C4-2B (cell line): ENCODE measurements around the gene SIRT3.

Experiments used
- H3K27ac ChIP-seq: fragments of 450-650 bp; 2 replicates; pipeline ENCODE4 v1.5.1; 2017
- ZFX ChIP-seq: fragments of 450-650 bp; IDR thresholded peaks from 2 replicates; pipeline ENCODE4 v1.6.1; 2017
- TF ChIP-seq, protein P1 (sequence below): fragments of 450-650 bp; conservative IDR thresholded peaks from 2 replicates; pipeline ENCODE4 v1.5.1; 2017; ENCODE audit warnings: mild to moderate bottlenecking

The SIRT3 gene

DNA sequence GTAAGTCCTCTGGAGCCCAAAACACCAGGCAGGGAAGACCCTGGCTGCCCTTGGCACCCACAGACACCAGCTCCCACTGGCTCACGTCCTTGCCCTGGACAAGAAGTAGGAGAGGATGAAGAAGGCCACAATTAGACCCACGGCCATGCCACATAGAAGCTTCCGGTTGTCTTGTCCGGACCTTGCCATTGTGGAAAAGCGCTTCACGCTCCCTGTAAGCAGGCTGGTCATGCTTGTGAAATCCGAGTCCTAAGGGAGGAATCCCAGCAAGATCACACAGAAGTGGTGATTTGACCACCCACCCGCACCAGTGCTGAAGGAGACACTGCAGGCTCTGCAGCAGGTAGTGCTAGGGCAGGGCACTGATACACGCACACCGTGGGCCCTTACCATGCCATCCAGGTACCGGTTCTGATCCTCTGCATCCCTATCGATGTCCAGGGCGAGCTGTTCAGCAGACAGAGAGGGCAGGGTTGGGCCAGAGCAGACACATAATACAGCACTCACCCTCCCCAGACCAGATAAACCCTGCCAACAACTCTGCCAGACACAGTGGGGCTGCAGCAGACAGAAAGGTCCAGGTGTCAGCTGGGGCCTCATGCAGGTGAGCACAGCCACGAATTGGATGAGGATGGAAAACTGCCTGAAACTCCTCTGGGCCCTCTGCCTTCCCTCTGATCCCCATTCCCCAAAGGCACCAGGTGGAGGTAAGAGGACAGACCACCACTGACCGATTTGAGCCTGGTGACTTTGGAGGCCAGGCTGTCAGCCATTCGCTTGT, 30.7 kb downstream of the SIRT3 start:
- peak overlapping the region; percentile 96; the same call in 1 of the 2 replicates for H3K27ac ChIP-seq
- TF ChIP-seq, protein P1, sequence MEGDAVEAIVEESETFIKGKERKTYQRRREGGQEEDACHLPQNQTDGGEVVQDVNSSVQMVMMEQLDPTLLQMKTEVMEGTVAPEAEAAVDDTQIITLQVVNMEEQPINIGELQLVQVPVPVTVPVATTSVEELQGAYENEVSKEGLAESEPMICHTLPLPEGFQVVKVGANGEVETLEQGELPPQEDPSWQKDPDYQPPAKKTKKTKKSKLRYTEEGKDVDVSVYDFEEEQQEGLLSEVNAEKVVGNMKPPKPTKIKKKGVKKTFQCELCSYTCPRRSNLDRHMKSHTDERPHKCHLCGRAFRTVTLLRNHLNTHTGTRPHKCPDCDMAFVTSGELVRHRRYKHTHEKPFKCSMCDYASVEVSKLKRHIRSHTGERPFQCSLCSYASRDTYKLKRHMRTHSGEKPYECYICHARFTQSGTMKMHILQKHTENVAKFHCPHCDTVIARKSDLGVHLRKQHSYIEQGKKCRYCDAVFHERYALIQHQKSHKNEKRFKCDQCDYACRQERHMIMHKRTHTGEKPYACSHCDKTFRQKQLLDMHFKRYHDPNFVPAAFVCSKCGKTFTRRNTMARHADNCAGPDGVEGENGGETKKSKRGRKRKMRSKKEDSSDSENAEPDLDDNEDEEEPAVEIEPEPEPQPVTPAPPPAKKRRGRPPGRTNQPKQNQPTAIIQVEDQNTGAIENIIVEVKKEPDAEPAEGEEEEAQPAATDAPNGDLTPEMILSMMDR: no peak
- TF ChIP-seq ZFX: no peak

DNA sequence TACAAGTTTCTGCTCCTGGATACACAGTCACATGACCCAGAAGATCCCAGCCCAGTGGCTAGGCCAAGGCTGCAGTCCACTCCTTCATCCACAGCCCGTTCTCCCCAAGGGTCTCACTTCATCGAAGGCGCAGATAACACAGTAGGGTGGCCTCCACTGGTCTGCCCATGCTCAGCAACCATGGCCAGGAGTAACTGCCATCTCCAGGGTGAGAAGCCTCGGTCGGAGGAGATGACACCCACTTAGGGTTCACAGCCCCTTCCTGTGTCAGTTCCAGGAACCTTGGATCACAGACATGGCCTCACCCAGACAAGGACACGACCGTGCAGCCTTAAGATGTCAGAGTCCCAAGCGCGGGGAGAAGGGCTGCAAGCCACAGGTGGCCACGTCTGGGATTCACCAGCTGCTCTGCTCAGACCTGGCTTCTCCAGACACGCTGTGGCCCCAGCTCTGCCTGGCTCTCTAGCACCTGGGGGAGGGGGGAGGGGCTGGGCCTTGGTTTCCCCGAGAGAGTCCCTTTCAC, 31.5 kb downstream of the SIRT3 start:
- no peak overlapping the region for H3K27ac ChIP-seq
- TF ChIP-seq ZFX: no peak
- TF ChIP-seq, protein P1: no peak

DNA sequence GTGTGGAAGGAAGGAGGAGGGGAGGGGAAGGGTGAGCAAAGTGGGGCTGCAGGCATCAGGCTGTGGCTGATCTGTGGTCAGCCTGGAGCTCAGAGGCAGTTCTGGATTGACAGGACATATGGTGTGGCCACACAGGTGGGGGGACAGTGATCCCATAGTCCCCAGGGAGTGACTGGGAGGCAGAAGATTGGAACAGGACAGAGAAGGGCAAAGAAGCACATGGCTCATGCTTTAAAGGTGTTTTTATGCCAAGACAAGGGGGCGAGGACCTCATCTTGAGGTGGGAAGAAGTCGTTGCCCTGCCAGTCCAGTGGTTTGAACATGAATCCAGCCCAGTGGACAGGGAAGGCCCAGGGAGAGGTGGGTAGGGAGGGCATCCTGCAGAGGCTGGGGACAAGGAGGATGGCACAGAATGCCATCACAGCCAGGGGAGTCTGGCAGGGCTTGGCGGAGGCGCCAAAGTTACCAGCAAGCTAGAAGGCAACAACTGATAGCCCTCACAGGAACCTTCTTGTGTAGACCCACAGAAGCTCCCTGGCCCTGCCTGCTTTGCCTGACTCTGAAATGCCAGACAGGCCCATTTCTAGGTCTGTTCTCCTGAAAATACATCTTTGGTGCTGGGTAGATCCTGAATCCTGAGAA, 32.1 kb downstream of the SIRT3 start:
- TF ChIP-seq, protein P1: no peak
- no peak for TF ChIP-seq ZFX
- no peak overlapping the region for H3K27ac ChIP-seq

DNA sequence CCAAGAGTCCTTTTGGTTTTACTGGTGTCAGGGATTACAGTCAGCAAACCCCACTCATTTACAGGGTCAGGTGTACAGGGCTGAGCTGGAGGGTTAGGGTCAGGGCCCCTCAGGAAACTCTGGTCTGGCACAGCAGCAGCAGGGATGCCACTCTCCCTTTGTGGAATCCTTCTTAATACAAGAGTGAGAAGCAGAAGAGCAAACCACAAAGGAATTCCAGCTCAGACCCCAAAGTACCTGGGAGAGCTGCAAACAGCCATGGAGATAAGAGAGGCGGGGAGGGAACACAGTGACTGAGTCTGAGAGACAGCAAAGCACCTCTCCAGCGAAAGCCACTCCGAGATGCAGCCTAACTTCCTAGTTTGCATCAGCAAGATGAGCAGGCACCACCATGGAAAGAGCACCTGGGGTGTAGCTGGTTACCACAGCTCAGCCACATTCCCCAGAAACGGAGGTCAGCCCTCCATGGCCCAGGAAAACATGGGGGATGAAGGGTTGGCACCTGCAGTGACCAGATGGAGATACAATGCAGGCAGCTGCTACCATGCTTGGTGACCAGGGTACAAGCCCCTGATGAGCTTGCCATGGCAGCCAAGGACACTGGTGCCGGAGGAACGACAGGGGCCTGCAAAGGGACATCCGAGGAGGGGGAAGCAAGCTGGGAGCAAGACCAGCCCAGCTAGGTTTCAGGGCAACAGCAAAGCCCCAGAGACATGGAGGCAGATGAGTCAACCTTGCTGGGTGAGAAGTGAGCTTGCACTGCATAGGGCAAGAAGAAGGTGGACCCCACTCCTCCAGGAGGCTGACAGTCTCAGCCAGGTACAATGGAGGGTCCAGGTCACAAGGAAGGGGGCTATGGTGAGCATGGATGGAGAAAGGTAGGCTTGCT, 32.8 kb downstream of the SIRT3 start:
- TF ChIP-seq, protein P1: no peak
- TF ChIP-seq ZFX: no peak
- no peak overlapping the region for H3K27ac ChIP-seq

DNA sequence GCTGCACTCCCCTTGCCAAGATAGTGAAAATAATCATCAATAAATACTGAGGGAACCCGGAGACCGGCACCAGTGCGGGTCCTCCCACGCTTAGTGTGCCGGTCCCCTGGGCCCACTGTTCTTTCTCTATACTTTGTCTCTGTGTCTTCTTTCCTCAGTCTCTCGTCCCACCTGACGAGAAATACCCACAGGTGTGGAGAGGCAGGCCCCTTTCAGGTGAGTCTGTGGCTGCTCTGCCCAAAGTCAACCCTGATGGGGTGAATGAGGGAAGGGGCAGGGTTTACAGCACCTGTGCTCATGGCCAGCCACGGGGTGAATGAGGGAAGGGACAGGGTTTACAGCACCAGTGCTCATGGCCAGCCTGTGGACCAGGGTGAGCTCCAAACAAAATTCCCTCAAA, 33.7 kb downstream of the SIRT3 start:
- TF ChIP-seq, protein P1: no peak
- TF ChIP-seq ZFX: no peak
- no peak overlapping the region for H3K27ac ChIP-seq

DNA sequence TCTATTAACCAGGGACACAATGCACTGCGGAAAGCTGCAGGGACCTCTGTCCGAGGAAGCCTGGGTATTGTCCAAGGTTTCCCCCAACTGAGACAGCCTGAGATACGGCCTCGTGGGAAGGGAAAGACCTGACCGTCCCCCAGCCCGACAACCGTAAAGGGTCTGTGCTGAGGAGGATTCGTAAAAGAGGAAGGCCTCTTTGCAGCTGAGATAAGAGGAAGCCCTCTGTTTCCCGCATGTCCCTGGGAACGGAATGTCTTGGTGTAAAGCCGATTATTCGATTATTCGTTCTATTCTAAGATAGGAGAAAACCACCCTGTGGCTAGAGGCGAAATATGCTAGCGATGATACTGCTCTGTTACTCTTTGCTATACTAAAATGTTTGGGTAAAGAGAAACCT, 34.2 kb downstream of the SIRT3 start:
- H3K27ac ChIP-seq: no peak overlapping the region
- TF ChIP-seq, protein P1: no peak
- no peak for TF ChIP-seq ZFX
